Measurements from ENCODE around the gene ABCA13.

- TF ChIP-seq CTCF (IDR thresholded peaks at IDR 0.05; ENCODE audit: insufficient read depth, low read length) (no peak), GABPA (IDR thresholded peaks at IDR 0.05; ENCODE audit: low read depth) (no peak), REST (IDR thresholded peaks at IDR 0.05; ENCODE audit: insufficient replicate concordance, low read depth) (no peak), POLR2AphosphoS5 (IDR thresholded peaks at IDR 0.05; ENCODE audit: low read depth) (no peak), SPI1 (IDR thresholded peaks at IDR 0.05; ENCODE audit: borderline replicate concordance, low read depth) (no peak)
Observed at GRCh38 chr7:48309720-48310119, 138.5 kb downstream of the ABCA13 start.
